HG03460 (cell line): ENCODE measurements around the gene LPCAT2.
A peak's percentile ranks its signal among the peaks of the same experiment; 100 is the strongest.

Experiments used
- ATAC-seq: cut with Tn5 transposase; IDR thresholded peaks from one replicate; pipeline ENCODE4 v1.9.1; 2021; ENCODE audit not compliant: unreplicated experiment

The LPCAT2 gene, protein sequence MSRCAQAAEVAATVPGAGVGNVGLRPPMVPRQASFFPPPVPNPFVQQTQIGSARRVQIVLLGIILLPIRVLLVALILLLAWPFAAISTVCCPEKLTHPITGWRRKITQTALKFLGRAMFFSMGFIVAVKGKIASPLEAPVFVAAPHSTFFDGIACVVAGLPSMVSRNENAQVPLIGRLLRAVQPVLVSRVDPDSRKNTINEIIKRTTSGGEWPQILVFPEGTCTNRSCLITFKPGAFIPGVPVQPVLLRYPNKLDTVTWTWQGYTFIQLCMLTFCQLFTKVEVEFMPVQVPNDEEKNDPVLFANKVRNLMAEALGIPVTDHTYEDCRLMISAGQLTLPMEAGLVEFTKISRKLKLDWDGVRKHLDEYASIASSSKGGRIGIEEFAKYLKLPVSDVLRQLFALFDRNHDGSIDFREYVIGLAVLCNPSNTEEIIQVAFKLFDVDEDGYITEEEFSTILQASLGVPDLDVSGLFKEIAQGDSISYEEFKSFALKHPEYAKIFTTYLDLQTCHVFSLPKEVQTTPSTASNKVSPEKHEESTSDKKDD

DNA sequence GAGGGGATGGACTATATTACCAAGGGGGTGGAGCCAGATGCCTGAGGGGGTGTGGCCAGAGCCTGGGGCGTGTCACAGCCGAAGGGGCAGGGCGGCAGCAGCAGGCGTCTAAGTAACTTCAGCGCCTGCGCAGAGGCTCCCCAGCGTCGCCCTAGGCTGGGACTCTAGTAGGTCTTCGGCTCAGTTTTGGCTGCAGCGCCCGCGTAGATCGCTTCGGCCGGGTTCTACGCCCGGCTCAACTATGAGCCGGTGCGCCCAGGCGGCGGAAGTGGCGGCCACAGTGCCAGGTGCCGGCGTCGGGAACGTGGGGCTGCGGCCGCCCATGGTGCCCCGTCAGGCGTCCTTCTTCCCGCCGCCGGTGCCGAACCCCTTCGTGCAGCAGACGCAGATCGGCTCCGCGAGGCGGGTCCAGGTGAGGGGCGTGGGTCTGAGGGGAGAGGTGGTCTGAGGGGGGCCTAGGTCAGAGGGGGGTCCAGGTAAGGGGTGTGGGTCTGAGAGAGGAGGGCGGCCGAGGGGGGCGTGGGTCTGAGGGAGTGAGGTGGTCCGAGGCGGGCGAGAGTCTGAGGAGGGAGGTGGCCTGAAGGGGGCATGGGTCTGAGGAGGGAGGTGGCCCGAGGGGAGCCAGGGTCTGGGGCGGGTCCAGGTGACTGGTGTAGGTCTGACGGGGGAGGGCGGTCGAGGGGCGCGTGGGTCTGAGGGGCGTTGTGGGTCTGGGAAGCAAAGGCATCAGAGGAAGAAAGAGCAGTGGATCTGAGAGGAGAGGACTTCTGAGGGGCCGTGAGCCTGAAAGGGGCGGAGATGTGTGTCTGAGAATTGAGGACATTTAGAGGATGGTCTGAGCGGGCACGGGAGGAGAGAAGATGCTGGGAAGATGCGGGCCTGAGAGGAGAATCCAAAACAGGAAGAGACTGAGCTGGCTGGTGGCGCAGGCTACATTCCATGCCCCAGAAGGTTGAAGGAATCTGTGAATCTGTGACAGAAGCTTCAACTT lies at the start of gene LPCAT2:
TSS of gene LPCAT2 (plus strand) at position 132 of the 991 bp plus-strand sequence. CDS start at position 242, 110 bp downstream.
- ATAC-seq: no peak

- no peak for ATAC-seq
These were observed 46.6 kb upstream of the LPCAT2 start for GRCh38 chr16:55462241-55462640.

GRCh38 chr16:55464375-55464774 lies 44.5 kb upstream of the LPCAT2 start:
- no peak for ATAC-seq

GRCh38 chr16:55465077-55465896 lies 43.6 kb upstream of the LPCAT2 start:
- peak; percentile 96 for ATAC-seq

DNA sequence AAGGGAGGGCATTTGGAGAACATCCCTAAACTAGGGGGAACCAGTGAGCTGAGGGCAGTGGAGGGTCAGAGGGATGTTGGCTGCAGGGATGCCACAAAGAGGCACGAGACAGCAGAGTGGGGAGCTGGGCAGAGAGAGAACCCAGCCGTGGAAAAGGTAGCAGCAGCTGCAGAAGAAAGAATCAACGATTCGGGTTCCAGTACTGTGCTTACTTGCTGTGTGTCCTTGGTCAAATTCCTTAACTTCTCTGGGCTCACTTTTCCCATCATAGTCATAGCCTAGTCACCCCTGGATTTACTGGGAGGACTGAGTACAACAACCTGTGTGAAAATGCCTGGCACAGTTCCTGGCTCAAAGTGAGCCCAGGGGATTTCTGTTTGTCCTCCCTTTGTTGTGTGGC lies 42.7 kb upstream of the LPCAT2 start:
- ATAC-seq: no peak

DNA sequence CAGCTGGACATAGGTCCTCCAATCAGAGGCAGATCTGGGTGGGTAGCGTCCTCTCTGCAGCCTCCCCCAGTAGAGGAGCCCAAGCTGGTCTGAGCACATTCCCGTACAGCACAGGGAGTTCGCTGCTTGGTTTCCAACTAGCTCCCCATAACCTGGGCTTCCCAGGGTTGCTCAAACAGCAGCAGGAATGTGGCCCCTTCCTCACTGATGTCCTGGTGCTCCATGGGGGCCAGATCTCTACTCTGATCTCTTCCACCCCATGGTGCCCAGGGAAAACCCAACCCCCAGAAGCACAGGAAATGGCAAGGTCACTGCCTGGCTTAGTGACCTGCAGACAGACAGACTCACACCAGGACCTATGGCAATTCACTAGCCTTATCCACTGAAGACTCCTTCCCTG lies 41.0 kb upstream of the LPCAT2 start:
- ATAC-seq: no peak

DNA sequence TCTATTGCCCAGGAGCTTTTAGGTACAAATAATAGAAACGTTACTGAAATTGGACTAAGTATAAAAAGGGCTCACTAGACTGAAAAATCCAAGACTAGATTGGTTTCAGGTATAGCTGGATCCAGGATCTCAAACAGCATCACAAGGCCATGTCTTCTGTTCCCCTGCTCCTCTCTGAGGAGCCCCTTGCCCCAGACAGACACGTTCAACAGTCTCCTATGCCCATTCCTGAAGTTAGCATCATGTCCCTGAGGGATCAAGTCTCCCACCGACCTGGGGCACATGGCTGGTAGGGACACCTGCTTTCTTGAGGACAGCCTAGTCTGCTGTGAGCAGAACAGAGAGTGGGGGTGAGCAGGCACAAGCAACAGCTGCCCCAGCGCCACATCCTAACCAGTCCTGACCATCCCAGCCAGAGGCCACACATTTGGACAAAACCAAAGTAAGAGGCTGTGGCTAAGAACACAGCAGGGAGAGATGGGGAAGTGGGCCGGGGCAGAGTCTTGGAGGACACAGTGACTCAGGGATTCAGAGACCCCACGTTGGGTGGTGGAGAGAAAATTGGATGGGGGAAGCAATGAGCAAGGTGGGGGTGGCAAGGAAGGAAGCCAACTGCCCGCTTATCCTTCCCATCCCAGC lies 40.4 kb upstream of the LPCAT2 start:
- no peak for ATAC-seq

DNA sequence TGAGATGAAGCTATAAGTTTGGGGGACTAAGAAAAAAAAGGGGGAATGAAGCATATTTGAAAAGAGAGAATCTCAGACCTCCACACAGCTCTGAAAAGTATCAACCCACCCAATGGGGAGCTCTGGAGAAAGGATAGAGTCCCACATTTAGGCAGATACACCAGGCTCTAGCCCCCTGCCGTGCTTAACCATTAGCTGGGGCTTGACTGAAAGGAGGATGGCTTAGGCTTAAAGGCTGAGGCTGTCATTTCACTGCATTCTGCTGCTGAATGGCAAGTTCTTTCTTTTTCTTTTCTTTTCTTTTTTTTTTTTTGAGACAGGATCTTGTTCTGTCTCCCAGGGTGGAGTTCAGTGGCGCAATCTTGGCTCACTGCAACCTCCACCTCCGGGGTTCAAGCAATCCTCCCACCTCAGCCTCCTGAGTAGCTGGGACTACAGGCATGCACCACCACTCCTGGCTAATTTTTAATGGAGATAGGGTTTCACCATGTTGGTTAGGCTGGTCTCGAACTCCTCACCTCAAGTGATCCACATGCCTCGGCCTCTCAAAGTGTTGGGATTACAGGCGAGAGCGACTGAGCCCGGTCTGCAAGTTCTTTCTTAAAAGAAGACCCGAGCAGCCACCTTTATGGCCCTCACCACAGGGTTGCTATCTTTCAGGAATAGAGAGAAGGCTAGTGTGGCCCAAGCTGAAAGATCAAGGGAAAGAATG lies 38.9 kb upstream of the LPCAT2 start:
- ATAC-seq: no peak

DNA sequence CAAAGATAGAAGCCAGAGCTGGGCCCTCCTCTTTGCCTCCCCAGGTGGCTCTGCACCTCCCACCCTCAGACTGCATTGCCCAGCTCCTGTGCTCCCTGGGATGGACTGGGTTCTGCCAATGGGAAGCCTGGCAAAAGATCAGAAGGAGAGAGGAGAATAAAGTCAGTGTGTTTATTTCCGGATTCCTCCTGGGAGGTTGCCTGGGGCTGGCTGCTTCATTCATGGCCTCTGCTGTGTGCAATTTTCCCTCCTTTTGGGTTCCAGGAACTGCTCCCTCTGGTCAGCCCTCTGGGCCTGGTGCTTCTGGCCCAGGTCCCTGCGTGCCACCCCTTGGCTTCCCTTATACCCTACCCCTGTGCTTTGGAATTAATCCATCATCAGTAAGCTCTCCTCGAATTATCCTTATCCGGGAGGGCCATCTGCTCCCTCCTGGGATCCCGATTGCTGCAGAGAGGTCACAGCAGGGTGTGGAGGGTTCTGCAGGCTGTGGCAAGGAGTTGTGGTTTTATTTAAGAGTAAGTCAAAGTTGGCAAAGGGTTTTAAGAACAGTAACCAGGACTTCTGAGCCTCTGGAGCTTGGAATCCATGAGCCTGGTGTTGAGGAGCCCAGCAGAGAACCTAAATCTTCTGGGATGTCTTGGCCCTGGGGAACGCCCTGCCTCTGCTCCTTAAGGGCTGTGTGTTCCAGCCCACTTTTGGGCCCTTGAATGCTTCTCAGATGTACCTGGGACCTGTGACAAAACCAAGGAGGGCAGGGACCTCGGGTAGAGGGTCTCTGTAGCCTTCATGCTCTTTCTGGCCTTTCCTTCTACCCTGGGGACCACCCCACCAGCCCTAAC lies 38.1 kb upstream of the LPCAT2 start:
- ATAC-seq: no peak

DNA sequence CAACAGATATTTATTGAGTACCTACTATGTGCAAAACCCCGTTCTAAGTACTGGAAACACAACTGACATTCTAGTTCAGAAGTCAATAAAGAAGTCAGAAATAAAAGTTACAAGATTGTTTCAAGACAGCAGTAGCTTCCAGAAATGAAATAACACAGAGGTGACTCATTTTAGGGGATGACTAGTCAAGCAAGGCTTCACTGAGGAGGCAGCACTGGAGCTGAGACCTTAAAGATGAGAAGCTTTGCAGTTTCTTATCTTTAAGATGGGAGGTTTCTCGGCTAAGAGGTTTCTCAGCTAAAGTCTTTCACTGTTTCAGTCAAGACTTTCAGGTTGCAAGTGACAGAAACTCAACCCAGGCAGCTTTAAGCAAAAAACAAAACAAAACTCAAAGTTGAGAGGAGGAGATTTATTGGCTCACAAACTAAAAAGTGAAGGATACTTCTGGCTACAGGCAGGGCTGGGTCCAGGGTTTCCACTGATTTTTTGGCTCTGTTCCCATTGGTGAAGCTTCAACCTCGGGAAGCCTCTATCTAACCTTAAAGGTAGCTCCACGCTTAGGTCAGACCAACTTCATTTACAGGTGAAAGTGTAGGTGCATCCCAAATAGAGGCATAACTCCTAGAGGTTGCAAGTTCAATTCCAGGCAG lies 37.3 kb upstream of the LPCAT2 start:
- ATAC-seq: no peak

GRCh38 chr16:55473587-55473986 lies 35.3 kb upstream of the LPCAT2 start:
- ATAC-seq: no peak

GRCh38 chr16:55474821-55475220 lies 34.1 kb upstream of the LPCAT2 start:
- no peak for ATAC-seq

DNA sequence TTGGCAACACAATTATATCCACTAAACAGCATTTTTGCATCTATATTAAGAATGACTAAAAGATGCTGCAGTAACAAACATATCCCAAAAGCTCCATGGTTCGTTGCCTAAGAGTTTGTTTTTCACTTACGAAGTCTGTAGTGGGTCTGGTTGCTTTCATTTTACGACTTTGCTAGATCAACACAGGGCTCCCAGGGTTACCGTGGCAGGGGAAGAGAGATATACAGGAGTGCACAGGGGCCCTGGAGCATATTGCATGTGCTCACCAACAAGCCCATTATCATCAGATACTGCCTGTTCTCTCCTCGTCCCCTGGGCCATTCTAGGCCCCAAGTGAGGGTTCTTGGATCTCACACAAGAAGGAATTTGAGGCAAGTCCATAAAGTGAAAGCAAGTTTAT lies 33.0 kb upstream of the LPCAT2 start:
- ATAC-seq: no peak

- ATAC-seq: no peak
These were observed 32.0 kb upstream of the LPCAT2 start for GRCh38 chr16:55476625-55477533.

GRCh38 chr16:55477736-55478135 lies 31.1 kb upstream of the LPCAT2 start:
- no peak for ATAC-seq

GRCh38 chr16:55478827-55479429 lies 29.9 kb upstream of the LPCAT2 start, which contains the start of gene MMP2:
Gene MMP2 (plus strand): TSS chr16:55479198. CDS start chr16:55479480, 282 bp downstream.
- ATAC-seq: no peak
